MV-4-11 (cell line): ENCODE data around the gene TMEM156.
"Not testable (repeated sequence)": the region's sequence is repeated elsewhere in the genome, so short reads cannot be mapped to it uniquely, and the experiment has no call there.

ENCODE experiments used
- DNase-seq: peaks from one replicate; lab custom pipeline; 2025; lab: John Stamatoyannopoulos, UW

The TMEM156 gene

DNA sequence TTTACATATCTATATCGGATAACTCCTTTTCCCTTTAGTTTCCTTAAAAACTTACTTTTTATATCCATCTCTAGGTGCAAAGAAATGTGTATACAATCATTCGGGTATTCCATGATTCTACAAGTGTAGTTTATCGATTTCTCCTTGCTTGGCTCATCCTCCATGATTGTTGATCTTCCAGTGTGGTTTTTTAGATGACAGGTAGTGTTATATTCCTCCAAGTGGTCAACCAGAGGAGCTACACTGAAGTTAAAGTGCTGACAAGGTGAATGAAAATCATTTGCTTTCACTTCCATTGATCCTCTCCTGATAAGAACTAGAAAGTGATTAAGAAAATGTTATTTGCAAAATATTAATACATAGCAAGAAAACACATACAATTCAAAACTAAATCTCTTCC, 38.5 kb downstream of the TMEM156 start:
- no peak for DNase-seq

DNA sequence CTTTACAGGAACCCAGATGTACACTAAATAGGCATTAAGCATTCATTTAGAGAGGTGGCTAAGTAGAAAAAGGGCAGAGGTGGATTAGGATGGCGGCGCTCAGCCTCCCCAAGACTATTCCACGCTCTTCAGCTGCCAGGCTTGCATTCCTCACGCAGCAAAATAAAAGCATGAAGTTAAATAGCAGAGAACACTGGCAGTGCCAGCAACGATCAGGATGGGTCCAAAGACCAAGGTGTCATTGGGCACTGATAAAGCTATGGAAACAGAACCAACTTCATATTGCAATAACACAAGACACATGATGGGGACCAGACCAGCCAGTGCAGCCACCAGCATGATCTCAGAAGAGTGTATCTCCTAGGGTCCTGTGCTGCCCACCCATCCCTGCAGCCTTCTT, 42.0 kb downstream of the TMEM156 start:
- no peak for DNase-seq

- no peak for DNase-seq
Observed at GRCh38 chr4:38989487-38989886, 42.7 kb downstream of the TMEM156 start.

GRCh38 chr4:38988353-38988752, 43.9 kb downstream of the TMEM156 start:
- peak; percentile 76 for DNase-seq

GRCh38 chr4:38987491-38987890, 44.7 kb downstream of the TMEM156 start:
- no peak for DNase-seq

- DNase-seq, result no peak
Observed at GRCh38 chr4:38985410-38986100, 46.7 kb downstream of the TMEM156 start.

DNA sequence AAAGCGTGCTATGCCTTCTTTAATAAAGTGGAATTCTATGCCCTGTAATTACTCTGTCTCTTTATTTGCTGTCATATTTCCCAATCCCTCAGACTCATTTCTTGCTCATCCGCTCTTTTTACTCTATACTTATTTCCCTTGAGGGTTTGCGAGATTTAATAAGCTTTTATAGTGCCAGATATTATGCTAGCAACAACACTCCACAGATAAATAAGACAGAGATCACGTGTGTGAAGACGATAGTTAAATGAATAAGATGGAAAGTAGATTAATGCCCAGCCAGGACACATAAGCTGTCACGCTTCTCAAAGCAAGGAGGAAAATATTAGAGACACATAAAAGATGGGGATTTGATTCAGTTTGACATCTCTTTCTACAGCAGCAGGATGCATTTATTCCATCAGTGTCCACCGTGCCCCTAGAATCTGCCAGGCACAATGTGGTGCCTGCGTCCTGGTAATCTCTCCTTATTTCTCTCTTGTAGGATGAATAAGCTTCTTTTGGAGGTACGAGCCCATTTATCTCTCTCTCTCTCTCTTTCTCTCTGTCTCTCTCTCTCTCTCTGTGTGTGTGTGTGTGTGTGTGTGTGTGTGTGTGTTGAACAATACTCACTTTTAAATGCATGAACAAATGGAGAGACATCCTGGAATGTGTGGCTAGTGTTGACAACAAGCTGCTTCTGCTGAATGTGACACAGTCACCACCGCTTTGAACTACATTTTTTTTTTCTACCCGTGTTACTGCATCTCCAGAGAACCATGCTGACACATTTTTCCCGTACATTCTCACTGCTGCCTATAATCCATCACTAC, 48.2 kb downstream of the TMEM156 start:
- no peak for DNase-seq

GRCh38 chr4:38983291-38983690, 48.9 kb downstream of the TMEM156 start:
- DNase-seq, result no peak

DNA sequence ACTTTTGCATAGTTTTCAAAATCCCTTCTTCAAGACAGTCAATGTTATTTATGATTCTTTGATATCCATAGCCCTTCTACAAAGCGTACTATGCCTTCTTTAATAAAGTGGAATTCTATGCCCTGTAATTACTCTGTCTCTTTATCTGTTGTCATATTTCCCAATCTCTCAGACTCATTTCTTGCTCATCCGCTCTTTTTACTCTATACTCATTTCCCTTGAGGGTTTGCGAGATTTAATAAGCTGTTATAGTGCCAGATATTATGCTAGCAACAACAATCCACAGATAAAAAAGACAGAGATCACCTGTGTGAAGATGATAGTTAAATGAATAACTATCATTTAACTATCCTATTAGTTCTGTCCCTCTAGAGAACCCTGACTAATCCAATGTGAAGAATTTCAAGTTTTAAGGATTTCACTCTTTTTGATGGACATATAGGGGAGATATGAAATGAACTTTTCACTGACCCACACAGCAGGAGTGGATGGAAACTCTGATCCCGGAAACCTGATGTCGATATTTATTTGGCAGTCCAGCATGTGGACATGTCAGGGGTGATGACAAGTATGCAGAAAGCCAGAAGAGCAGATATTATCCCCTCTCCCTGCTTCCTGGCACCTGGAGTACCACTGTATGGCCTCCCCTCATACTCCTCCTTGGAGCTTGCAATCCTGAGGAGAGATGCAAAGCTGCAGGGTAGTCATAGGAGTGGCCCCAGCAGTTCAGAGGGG, 49.7 kb downstream of the TMEM156 start:
- no peak for DNase-seq

GRCh38 chr4:38980903-38981676, 51.1 kb downstream of the TMEM156 start:
- peak; percentile 60 for DNase-seq

DNA sequence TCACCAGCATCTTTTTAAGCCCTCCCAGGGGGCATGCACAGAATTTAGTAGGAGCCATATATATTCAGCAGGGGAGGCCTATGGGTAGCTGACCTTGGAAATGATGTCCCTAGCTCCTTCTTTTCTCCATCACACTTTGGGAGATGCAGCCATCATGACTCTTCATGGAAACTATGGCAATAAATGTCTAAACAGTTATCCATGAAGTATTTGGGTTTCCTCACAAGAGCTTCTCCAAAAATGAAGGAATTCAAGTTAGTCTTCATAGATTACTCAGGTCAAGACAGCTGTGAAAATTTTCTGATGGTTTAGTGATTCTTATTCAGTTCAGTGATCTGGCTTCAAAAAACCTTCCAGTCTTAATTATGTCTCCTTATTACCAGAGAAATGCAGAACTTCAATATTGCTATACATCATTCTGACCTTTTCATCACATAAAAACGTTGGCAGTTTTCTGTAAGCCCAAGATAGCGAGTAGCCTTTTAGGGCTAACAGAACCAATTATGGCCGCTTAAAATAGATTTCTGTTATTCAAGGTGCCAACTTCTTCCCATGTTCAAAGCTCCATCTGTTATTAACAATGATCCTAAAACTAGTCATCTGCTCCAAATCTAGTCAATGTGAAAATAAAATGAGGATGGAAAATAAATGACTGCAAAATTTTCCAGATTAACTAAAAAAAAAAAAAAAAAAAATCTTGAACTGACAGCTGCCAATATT, 52.5 kb downstream of the TMEM156 start:
- DNase-seq, result no peak

- DNase-seq, result no peak
Observed at GRCh38 chr4:38979081-38979480, 53.1 kb downstream of the TMEM156 start.

DNA sequence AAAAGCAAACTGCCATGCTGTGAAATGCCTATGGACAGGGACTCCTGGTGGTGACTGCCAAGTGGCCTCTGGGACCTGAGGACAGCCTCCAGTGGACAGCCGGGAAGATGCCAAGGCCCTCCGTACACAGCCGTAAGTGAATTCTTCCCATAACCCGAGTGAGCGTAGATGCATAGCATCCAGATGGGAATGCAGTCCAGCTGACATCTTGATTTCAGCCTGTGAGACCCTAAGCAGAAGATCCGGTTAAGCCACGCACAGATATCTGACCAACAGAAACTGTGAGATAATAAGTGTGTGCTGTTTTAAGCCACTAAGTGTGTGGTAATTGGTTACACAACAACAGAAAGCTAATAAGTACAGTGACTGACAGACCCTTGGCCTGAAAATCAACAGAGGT, 55.9 kb downstream of the TMEM156 start:
- no peak for DNase-seq

- DNase-seq, result no peak
Observed at GRCh38 chr4:38968668-38969067, 63.5 kb downstream of the TMEM156 start.

DNA sequence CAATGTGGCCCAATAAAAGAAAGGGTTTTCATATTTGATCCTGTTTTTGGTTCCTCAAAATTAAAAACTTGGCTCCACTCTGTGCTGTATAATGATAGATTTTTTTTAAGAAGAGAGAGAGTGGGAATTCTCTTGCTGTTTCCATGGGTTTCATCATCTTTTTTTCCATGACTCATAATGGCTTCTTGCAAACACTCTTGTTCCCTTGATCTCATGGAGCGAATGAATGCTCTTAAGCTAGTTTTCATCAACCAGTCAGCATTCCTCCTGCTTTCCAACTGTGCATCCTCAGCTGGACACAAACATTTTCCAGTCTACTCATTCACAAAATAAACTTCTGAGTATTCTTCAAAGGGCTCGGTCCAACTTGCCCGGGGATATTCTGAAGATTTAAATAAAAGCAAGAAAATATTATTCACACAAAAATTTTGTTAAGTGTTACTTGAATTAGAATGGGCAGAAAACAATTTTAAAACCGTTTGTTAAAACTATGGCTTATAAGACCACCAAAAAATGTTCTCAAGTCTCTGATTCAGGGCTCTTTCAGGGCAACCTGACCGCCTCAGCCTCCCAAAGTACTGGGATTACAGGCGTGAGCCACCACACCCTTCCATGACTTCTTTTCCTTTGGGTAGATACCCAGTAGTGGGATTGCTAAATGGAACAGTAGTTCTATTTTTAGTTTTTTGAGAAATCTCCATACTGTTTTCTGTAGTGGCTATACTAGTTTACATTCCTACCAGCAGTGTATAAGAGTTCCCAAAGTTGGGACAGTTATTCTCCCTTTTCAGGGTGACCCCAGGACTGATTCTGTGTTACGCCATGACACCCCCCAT, 64.7 kb downstream of the TMEM156 start:
- DNase-seq, result peak; percentile 19

DNA sequence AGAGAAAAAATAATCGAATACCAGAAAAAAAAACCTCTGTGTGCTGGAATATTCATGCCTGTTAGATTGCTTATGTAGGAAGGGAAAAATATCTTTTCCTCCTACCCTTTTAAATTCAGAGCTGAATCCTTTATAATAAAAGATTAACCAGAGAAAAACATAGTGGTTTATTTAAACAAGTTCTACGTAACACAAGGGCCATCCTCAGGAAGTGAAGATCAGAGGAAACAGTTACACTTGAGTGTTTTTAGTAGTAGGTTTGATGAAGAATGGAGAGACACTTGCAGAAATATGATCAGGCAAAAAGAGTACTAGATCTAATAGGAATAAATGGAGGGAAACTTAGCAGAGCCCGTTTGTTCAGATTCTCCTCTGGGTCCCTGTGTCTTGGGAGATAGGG, 66.3 kb downstream of the TMEM156 start:
- no peak for DNase-seq

GRCh38 chr4:38964942-38965775, 67.0 kb downstream of the TMEM156 start:
- DNase-seq, result no peak

DNA sequence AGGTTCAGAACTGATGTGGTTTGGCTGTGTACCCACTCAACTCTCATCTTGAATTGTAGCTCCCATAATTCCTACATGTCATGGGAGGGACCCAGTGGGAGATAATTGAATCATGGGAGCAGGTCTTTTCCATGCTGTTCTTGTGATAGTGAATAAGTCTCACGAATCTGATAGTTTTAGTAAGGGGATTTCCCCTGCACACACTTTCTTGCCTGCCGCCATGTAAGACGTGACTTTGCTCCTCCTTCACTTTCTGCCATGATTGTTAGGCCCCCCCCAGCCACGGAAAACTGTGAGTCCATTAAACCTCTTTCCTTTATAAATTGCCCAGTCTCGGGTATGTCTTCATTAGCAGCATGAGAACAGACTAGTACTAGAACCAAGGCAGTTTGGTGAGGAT, 73.0 kb downstream of the TMEM156 start:
- not testable (repeated sequence) for DNase-seq

DNA sequence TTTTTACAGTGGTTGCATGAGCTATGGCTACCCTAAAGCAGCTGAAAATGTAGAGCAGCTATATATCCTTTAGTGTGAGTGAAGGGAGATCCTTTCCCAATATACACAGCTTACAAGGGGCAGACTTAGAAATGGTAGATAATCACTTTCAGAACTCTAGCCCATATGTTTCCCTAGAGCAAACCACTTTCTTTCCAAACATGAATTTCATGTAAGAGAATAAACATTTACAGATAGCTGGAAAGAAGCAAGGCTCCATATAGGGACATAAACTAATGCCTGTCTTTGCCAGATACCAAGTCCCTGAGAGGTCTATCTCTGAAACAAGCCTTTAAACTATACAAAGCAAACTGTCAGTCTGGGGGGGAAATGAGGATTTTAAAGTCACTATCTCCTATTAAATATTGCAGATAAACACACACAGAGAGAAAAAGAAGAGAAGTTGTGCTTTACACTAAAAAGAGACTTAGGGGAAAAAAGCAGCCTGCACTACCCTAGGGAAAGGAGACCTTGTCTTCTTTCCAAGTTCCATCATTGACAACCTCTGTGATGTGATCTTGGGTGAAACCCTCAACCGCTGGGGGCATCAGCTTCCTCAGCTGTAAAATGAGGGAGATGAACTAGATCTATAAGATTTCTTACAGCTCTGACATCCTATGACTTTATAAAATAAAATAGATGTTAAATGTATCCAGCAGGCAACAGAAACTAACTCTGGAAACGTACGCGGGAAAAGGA, 73.6 kb downstream of the TMEM156 start:
- peak; percentile 14 for DNase-seq
